Liver (tissue), 3 donors: ENCODE data around the gene GIMAP8.

Experiments
- ATF3 ChIP-seq: IDR thresholded peaks from 2 replicates; pipeline ENCODE4 v1.6.1; 2016; ENCODE audit warnings: antibody characterized with exemption
- CTCF ChIP-seq: fragments of 150-350 bp; IDR thresholded peaks from 2 replicates; pipeline ENCODE4 v1.5.1; 2017; ENCODE audit warnings: improper control_type of control experiment, low read depth, low read length; ENCODE audit not compliant: missing input control
- ZBTB33 ChIP-seq: IDR thresholded peaks from 2 replicates; pipeline ENCODE4 v1.6.1; 2016; ENCODE audit warnings: antibody characterized with exemption
- donor health status: healthy.
- donor health status: healthy.

- no peak for TF ChIP-seq CTCF
- no peak for TF ChIP-seq ZBTB33
- TF ChIP-seq ATF3 = no peak
These were observed 14.9 kb upstream of the GIMAP8 start for GRCh38 chr7:150435390-150436073.
